Spleen (tissue), 7 donors: ENCODE results near the gene RPRD1B.

Source experiments
- CTCF ChIP-seq, 11 experiments: fragments of 200-600 bp in 7 of 11; fragments of 450-650 bp in 4 of 11; sonication (generic) in 4 of 11; IDR thresholded peaks in 8 of 11; conservative IDR thresholded peaks in 3 of 11; 1 replicate in 7 of 11; 2 replicates in 4 of 11; pipeline versions ENCODE4 v1.4.0 to v1.8.0; 2016 to 2021; ENCODE audit warnings: antibody characterized with exemption in 11 of 11, inconsistent platforms in 4 of 11, mild to moderate bottlenecking in 1 of 11
- POLR2A ChIP-seq, 3 donors: fragments of 450-650 bp; IDR thresholded peaks; one replicate each; pipeline ENCODE4 v1.5.1; 2017; ENCODE audit warnings: antibody characterized with exemption in 3 of 3, mild to moderate bottlenecking in 1 of 3
- POLR2AphosphoS5 ChIP-seq, 3 donors: sonication (generic); formaldehyde crosslinking; IDR thresholded peaks; one replicate each; pipeline ENCODE4 v1.5.1; 2017; ENCODE audit warnings: antibody characterized with exemption in 3 of 3
- donor health status: DM: no; HTN: no; CAD: no; lungs with moderate emphysema.
- donor health status: DM: no; HTN: no; CAD: no.
- donor health status: DM: no; HTN: no; CAD: no.

GRCh38 chr20:37984018-37984785 is 49.3 kb upstream of the RPRD1B start:
- no peak for TF ChIP-seq POLR2A (IDR thresholded peaks at IDR 0.05)
- TF ChIP-seq CTCF (IDR thresholded peaks at IDR 0.05 in 8 of 11, conservative IDR thresholded peaks at IDR 0.05 in 3 of 11): no peak
- TF ChIP-seq POLR2AphosphoS5 (IDR thresholded peaks at IDR 0.05): no peak
